ENCODE results near the gene ACTG1. TPM values are rescaled to one million over a fixed set of nuclear protein-coding genes. Genes with fewer than 3 reads are reported as not detected.

The ACTG1 gene
- total RNA-seq, 2 donors from 2014 or later = 4,489 to 4,790 TPM

- peaks cover 41% of the 10 kb centered on the region for H3K27me3 ChIP-seq
- H3K36me3 ChIP-seq = no peaks in the 10 kb centered on the region
- no peak within 1 kb of the TSS for H3K9ac ChIP-seq (ENCODE audit: low read depth in 2 of 2, low read length in 2 of 2)
- no peak for DNase-seq
- H3K9me3 ChIP-seq = no peaks in the 10 kb centered on the region
- no peak within 1 kb of the TSS for H3K4me3 ChIP-seq
- H3K27ac ChIP-seq = no peak within 1 kb of the TSS
- no peaks in the 10 kb centered on the region for H3K4me1 ChIP-seq
- intact Hi-C loops (cut with DNase I) = no loop called here
- no peak for TF ChIP-seq CTCF (IDR thresholded peaks at IDR 0.05)
Observed at GRCh38 chr17:81527591-81528383, 15.2 kb upstream of the ACTG1 start, which contains the start of gene FSCN2. FSCN2 (plus strand) TSS chr17:81528377; CDS start chr17:81528532, 155 bp downstream.

GRCh38 chr17:81526662-81527571, 14.3 kb upstream of the ACTG1 start:
- H3K4me1 ChIP-seq = no peaks in the 10 kb centered on the region
- no peak for TF ChIP-seq CTCF (IDR thresholded peaks at IDR 0.05)
- no peaks in the 10 kb centered on the region for H3K36me3 ChIP-seq
- H3K9me3 ChIP-seq = no peaks in the 10 kb centered on the region
- no peak for DNase-seq
- no peak overlapping the region for H3K9ac ChIP-seq (ENCODE audit: low read depth in 2 of 2, low read length in 2 of 2)
- no peak overlapping the region for H3K4me3 ChIP-seq
- H3K27me3 ChIP-seq = peaks cover 41% of the 10 kb centered on the region
- intact Hi-C loops (cut with DNase I) = no loop called here
- no peak overlapping the region for H3K27ac ChIP-seq

GRCh38 chr17:81524865-81525159, 12.2 kb upstream of the ACTG1 start:
- peaks cover 3% of the 10 kb centered on the region for H3K4me1 ChIP-seq
- TF ChIP-seq CTCF (IDR thresholded peaks at IDR 0.05) = no peak
- H3K4me3 ChIP-seq = no peak overlapping the region
- H3K9ac ChIP-seq (ENCODE audit: low read depth in 2 of 2, low read length in 2 of 2) = no peak overlapping the region
- no peak overlapping the region for H3K27ac ChIP-seq
- H3K9me3 ChIP-seq = no peaks in the 10 kb centered on the region
- H3K27me3 ChIP-seq = peaks cover 41% of the 10 kb centered on the region
- no peak for DNase-seq
- intact Hi-C loops (cut with DNase I) = no loop called here
- H3K36me3 ChIP-seq = no peaks in the 10 kb centered on the region

- H3K27me3 ChIP-seq = peaks cover 35% of the 10 kb centered on the region
- DNase-seq = no peak
- intact Hi-C loops (cut with DNase I) = no loop called here
Observed at GRCh38 chr17:81524039-81524864, 11.7 kb upstream of the ACTG1 start.

More at GRCh38 chr17:81524039-81524864, 11.7 kb upstream of the ACTG1 start:
- Histone ChIP-seq H3K4me1 (peaks cover 5% of the 10 kb centered on the region), H3K4me3 (no peak overlapping the region), H3K9ac (ENCODE audit: low read depth in 2 of 2, low read length in 2 of 2) (no peak overlapping the region), H3K9me3 (no peaks in the 10 kb centered on the region), H3K36me3 (no peaks in the 10 kb centered on the region), H3K27ac (no peak overlapping the region)
- TF ChIP-seq CTCF (IDR thresholded peaks at IDR 0.05) = no peak

Data from colonic mucosa (tissue), 4 donors.